HG02870 (cell line): ENCODE results near the gene MX2.
"Not testable (repeated sequence)": the region's sequence is repeated elsewhere in the genome, so short reads cannot be mapped to it uniquely, and the experiment has no call there.

Source experiments
- ATAC-seq: cut with Tn5 transposase; IDR thresholded peaks from one replicate; pipeline ENCODE4 v1.9.1; 2021; ENCODE audit warnings: mild to moderate bottlenecking, moderate library complexity; ENCODE audit not compliant: unreplicated experiment

The MX2 gene

DNA sequence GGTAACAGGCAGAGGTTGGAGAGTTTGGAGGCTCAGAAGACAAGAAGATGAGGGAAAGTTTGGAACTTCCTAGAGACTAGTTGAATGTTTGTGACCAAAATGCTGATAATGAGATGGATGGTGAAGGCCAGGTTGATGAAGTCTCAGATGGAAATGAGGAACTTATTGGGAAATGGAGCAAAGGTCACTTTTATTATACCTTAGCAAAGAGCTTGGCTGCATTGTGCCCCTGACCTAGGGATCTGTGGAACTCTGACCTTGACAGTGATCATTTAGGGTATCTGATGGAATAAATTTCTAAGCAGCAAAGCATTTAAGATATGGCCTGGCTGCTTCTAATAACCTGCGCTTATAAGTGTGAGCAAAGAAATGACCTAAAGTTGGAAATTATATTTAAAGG, 28.1 kb upstream of the MX2 start:
- no peak for ATAC-seq

DNA sequence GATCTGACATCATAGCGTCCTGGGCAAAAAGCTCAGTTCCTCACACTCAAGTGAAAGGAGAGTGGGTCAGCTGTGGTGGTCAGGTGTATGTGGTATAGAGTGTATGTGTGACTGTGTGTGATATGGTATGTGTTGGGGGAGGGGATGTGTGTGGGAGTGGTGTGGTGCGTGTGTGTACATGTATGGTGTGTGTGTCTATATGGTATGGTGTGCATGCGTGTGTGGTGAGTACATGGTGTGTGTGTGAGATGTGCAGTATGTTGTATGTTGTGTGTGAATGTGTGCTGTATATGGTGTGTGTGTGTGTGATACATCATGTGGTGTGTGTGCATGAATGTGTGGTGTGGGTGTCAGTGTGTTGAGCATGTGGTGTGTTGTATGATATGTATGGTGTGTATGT, 24.3 kb upstream of the MX2 start:
- ATAC-seq: no peak

DNA sequence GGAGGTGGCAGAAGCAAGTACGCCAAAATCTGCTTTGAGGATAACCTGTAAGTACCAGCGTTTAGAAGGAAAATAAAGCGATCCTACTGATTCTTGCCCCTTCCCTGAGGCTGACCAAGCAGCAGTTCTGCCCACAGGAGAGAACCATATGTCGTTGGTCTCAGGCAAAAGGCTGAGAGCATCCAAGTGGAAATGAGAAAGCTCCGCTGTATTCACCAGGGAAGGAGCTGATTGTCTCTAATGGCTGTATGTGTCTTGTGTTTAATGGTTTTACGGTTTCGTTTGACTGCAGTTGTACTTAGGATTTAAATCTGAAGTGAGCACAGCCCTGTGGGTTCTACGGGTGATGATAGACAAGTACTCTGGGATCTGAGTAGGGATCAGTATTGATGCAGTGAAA, 23.4 kb upstream of the MX2 start:
- ATAC-seq: no peak

DNA sequence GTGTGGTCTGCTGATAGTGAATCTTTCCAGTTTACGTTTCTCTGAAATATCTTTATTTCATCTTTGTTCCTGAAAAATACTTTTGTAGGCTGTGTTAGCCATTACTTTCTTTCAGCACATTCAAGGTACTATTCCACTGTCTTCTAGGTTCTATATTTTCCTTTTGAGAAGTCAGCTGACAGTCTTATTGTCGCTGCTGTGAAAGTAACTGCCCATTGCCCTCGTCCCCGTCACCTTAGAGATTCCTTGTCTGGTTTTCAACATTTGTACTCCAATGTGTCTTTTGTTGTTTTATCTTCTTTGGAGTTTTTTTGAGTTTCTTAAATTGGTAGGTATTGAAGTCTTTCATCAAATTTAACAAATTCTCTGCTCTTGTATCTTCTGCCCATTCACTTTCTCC, 19.8 kb upstream of the MX2 start:
- no peak for ATAC-seq

DNA sequence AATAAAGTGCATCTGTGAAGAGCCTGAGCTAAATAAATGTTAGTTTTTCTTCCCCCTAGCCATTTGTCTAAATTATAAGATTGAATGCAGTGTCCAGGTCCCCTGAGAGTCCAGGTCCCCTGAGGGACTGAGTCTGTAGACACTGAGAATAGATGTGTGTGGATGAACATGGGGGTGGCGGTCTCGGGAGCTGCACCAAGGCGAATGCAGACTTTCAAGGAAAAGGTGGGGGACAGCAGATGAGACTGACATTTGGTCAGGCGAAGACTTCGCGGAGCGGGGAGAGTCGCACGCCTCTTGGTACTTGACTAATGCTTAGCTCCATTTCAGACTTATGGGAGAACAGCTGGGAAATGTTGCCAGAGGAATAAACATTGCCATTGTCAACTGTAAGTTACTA, 17.7 kb upstream of the MX2 start:
- no peak for ATAC-seq

DNA sequence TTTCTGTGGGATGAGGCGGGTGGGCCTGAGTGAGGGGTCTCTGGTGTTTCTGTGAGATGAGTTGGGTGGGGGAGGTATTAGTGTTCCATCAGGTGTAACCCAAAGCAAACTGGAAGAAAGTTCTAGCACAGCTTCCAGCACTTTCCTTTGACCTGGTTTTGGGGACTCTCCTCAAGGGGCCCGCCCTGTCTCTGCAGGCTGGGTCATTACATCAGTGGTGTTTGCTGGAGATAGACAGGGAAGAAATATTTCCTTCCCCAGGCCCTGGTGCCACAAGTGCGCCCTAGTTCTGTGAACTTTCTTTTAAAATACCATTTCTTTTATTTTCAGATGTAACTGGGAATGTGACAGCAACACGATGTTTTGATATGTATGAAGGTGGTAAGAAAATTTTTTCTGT, 16.5 kb upstream of the MX2 start:
- no peak for ATAC-seq

DNA sequence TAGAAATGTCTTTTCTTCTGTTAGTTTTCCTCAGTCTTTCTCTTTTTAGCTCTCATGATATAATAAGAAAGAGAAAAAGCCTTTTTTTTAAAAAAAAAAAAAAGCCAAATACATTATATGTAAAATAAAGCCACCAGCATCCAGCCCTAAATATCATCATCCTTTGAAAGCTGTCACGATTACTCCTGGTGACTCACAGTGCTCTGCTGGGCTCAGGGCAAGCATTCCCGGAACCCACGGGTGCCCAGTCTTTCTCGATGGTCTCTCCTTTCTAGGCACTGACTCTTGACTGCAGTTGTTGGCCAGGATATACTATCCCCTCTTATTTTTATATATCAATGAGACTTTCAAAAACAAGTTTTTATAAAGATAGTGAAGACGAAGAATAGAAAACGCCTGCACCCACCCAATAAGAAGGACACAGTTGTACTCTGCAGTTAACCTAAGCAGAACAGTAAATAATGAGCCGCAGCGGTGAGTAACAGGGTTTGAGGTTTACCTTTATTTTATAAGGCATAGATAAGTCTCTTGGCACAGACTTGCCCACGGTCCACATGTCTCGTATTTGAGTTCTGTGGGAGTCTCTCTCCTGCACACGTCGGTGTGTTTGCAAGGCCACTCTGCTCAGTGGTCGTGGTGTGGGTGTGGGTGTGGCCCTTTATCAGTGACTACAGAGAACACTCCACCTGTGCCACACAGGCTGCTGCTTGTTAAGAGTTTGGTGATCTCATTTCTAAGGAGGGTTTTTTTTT, 15.7 kb upstream of the MX2 start:
- no peak for ATAC-seq

DNA sequence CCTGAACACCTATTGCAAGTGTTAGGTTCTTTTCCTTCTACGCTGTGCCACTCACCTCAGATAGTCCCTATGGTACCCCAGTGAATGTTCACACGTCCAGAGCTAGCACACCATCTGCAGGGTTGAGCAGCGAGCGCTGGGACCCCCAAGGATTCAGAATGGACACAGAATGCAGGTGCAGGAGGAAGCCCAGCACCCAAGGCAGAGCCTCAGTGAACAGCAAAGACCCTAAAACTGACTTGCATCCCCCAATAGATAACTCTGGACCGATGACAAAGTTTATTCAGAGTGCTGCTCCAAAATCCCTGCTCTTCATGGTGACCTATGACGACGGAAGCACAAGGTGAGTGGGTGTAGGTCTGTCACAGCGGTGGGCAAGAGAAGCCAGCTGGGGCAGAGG, 15.1 kb upstream of the MX2 start:
- ATAC-seq: no peak

DNA sequence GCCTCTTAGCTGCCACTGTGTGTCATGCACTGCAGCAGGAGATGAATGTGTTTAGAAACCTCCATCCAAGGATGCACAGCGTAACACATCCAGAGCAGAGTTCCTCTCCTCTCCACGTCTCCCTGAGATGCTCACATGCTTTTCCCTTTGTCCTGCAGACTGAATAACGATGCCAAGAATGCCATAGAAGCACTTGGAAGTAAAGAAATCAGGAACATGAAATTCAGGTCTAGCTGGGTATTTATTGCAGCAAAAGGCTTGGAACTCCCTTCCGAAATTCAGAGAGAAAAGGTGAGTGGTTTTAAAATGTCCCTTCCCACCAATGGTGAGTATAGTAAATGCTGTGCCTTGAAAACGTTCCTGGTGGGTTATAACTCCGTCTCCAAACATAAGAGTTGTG, 13.4 kb upstream of the MX2 start:
- ATAC-seq: no peak

DNA sequence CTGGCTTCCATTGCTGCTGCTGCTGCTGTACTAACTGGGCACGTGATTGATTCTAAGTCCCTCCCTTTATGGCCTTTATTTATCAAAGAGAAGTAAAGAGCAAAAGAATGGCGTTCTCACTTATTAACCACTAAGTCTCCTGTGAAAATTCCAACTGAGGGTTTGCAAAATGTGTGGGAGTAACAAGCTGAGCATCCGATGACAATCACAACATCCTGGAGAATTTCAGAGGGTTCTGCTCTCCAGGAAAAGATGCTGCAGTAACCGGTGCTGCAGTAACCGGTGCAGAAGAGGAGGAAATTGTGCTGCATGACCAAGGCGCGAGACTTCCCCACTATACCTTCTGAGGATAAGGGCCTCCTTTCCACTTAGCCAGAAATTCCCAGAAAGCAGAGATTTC, 12.7 kb upstream of the MX2 start:
- ATAC-seq: no peak

DNA sequence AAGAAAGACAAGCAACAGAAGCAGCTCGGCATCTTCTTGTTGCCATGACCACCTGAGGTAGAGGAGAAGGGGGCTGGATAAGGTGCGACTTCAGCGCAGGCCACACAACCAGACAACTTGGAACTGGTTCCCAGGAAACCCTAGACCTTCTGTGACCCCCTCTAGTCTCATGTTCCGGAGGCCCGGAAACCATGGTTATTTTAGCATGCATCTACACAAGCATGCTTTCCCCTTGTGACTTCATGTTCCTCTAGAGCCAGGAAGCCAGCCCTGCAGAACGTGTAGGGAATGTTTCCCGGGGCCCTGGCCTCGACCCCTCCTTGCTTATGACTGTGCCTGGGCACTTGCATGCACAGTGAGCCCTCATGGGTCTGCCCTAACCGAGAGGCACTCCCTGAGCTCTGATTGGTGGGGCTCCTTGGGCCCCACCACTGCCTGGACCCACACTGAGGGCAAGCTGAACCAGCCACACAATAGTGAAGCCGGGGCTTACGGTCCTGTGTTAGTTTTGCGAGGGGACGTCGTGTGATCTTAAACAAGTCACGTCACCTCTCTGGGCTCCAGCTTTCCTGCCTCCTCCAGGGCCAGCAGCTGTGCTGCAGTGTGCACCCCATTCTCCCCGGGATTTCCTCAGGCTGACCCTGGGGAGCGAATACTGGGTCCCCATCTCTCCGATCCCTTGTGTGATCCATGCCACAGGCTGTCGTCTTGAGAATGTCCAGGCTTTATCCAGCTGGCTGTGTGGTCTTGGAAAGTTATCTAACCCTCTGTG, 12.0 kb upstream of the MX2 start:
- no peak for ATAC-seq

DNA sequence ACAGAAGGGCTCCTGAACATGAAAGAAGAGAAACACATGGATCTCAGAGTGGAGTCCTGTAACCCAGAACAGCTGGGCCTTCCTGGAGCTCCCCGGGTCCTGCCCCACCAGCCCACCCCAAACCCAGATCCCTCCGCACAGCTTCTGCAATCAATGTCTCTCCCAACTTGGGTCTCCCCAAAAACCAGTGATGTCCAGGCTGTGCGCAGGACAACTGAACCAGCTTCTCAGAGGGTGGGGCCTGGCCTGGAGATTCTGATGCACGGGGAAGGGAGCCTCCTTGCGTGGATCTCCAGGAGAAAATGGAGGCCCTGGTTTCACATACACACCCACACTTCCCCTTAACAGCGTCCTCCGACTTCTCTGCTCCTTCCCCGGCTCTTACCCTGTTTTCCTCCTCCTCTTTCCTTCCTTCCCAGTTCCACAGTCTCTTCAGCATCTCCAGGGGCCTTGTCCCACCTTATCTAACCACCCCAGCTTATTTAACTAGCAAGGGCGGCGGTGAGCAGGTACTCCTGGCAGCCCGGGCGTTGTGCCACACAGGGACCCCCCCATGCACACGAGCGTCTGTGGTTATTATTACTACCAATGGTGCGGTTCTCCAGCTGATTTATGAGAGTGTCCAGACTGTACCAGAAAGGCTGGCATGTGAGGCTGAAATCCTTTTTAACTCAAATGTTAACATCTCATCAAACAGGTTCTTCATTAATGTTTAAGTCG, 11.2 kb upstream of the MX2 start:
- no peak for ATAC-seq

DNA sequence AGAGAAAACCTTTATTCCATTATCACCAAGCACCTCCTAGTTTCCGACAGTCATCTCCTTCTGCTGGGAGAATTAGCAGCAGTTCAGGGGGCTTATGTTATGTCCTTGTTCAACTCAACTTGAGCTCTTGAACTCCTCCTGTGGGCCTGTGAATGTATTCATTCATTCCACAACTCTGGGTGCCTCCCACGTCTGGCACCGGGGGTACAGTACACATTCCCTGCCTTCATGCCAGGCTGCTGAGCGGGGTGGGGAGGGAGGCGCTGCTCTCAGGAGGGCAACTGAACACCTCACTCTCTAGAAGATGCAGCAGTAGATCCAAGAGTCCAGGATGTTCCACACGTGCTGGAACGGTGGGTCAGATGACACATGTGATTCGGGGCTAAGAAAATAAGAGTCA, 4.3 kb upstream of the MX2 start:
- no peak for ATAC-seq

DNA sequence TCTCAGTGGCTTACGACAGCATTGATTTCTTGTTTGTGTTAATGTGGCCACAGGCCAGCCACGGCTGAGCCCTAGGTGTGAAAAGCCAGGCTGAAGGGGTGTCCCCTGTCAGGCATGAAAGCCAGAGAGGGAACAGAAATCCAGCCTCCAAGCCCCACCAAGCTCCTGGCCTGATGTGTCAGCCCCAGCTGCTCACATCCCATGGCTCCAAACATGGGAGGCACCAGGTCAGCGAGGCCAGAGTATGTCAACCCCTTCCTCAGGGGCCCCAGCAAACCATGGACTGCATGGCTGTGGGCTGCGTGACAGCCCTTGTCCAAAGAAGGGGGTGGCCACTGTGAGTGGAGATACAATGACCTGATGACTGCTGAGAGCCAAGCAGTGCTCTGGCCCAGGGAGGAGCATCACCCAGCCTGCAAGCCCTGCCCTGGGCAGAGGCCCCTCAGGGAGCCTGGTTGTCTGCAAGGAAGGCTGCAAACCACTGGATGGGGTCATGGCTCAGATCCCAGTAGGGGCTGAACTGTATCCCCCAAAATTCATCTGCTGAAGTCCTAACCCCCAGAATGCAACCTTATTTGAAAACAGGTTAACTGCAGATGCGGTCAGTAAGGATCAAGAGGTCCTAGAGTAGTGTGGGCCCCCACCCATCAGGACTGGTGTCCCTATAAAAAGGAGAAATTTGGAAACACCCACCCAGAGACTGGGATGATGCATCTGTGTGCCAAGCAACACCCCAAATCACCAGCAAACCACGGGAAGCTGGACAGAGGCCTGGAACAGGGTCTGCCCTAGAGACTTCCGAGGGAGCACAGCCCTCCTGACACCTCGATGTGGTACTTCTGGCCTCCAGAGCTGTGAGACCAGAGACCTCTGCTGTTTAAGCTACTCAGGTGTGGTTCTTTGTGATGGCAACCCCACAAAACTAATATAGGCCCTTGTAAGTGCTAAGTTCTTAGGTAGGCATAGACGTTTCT, 3.3 kb upstream of the MX2 start:
- ATAC-seq: no peak

DNA sequence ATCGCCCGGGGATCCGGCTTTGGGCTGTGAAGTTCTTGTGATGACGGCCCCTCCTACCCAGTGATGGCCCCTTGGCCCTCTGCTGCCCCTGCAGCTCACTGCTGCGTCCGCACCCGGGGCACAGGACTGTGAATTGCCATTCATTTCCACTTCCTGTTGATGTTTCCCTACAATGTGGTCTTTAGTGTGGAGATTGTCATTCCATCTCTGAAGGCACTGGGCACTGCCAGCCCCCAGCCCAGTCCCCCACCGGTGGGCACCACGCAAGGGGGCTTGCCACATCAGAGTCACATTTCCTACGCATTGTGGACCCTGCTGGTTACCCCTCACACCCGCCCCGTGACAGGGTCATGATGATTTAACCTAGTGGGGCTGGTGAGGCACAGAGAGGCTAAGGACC, 2.5 kb upstream of the MX2 start:
- no peak for ATAC-seq

DNA sequence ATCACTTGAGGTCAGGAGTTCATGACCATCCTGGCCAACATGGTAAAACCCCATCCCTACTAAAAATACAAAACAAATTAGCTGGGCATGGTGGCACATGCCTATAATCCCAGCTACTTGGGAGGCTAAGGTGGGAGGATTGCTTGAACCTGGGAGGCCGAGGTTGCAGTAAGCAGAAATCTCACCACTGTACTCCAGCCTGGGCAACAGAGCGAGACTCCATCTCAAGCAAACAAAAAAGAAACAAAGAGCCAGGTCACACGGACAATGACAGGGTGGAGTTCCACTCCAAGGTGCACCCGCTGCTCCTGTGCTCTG, 2.1 kb upstream of the MX2 start:
- ATAC-seq: not testable (repeated sequence)

DNA sequence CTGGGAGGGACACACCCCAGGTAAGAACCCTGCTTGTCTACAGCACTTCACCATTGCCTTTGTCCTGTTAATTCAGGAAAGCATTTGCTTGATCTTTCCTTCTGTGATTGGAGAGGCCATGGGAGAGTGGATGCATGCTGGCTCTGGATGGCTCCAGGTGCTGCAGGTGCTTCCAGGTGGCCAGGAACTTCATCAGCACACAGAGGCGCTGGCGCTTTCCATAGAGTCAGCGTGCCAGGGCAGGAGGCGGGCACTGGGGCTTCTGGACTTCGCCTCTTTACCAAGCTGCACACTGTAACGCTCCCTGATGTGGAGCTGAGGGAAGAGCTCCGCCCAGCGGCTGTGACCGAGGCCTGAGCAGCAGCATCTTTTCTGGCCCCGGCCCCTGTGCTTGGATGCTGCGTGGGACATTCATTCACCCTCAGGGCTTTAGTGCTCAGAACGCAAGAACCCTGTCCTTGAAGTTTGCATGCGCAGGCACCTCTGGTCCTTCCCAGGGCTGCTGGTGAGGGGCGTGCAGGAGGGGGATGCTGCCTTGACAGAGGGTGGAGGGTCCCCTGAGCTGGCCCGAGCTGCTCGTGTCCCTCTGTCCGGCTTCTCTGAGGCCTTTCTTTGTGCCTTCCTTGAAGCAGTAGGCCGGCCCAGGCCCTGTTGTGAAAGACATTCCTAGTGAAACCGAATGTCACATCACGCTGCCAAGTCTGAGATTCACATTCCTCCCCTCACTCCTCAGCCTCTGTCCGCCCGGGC, 1.6 kb upstream of the MX2 start:
- no peak for ATAC-seq

DNA sequence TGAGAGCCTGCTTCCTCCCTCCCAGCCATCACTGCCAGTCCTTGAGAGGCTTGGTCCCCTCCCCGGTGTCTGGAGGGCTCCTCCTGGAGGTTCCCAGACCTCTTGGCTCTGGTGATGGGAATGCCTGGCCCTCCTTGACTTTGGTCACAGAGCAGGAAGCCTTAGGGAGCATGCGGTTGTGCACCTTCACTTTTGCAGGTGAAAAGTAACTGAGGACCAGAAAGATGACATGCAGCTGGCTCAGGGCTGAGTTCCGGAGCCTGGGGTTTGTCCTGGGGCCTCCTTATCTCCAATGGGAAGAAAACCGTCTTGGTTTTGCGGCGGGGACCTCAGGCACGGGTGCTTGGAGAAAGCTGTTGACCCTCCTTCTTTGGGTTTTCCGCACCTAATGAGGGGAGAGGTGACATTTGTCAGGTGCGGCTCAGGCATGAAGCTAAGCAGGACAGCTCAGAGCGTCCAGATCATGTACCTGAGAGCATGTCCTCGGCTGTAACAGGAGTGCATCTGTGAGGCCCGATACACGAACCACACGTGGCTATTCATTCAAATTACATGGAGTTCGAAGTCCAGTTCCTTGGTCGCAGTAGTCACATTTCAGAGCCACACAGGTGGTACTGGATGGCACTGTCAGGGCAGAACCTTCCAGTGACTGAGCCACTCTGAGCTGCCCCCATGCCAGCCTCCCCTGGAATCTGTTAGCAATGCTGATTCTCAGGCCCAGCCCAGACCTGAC, 608 bp upstream of the MX2 start:
- no peak for ATAC-seq

DNA sequence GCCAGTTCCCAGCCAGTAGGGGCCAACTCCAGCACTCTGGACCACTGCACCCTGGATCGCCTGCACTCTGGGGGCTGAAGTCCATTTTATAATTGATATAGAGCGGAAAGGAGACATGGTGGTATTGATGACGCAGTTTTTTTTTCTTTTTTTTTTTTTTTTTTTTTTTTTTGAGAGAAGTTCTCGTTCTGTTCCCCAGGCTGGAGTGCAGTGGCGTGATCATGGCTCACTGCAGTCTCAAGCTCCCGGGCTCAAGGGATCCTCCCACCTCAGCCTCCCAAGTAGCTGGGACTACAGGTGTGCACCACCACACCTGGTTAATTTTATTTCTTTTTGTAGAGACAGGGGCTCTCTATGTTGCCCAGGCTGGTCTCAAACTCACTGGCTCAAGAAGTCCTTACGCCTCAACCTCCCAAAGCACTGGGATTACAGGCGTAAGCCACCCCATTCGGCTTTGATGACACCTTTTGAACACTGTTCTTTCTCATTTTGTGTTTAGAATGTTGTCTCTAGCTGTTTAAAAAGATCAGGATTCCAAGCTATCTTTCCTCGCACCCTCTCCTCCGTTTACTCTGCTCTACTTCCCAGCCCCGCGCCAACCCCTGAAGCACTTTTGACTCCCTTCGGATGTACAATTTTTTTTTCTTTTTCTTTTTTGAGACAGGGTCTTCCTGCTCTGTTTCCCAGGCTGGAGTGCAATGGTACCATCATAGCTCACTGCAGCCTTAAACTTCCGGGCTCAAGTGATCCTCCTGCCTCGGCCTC, 960 bp downstream of the MX2 start:
- ATAC-seq: no peak
